ENCODE data around the gene AMIGO2. TPM values are rescaled to one million over a fixed set of nuclear protein-coding genes. Genes with fewer than 3 reads are reported as not detected.

Gene AMIGO2
- total RNA-seq, 1 experiment from 2014 or later = 8.6 TPM

GRCh38 chr12:47070310-47070709, 9.4 kb downstream of the AMIGO2 start:
- Histone ChIP-seq H2AFZ (ENCODE audit: low read length) (no peak overlapping the region), H3K23ac (ENCODE audit: insufficient read length, low read depth, low read length) (no peak overlapping the region), H2BK5ac (ENCODE audit: insufficient read length, low read length) (no peak overlapping the region), H3K9ac (ENCODE audit: extremely low read depth, insufficient read length, low read length) (no peak overlapping the region), H3K9me3 (ENCODE audit: control insufficient read depth, low read depth, low read length) (no peaks in the 10 kb centered on the region), H3K27me3 (ENCODE audit: insufficient read depth, low read length) (no peaks in the 10 kb centered on the region), H3K4me2 (ENCODE audit: insufficient read depth, insufficient read length, low read length) (no peak overlapping the region), H3K18ac (ENCODE audit: insufficient read length, low read depth, low read length) (no peak overlapping the region), H3K27ac (ENCODE audit: insufficient read length, low read depth, low read length) (no peak overlapping the region), H3K79me2 (ENCODE audit: insufficient read depth, low read length) (no peaks in the 10 kb centered on the region), H3K56ac (ENCODE audit: insufficient read length, low read depth, low read length) (no peak overlapping the region), H2BK120ac (ENCODE audit: low read depth, low read length, poor library complexity, severe bottlenecking) (no peak overlapping the region), H3K4me1 (ENCODE audit: insufficient read depth, low read length) (peaks cover 3% of the 10 kb centered on the region; the same call in 1 of the 2 replicates), H4K91ac (ENCODE audit: insufficient read length, low read depth, low read length) (no peak overlapping the region), H2BK12ac (ENCODE audit: insufficient read length, low read depth, low read length) (no peak overlapping the region), H4K8ac (replicated peaks; ENCODE audit: insufficient read length, low read depth, low read length) (no peak overlapping the region), H3K4ac (ENCODE audit: low read depth, low read length) (no peak overlapping the region), H2BK20ac (ENCODE audit: low read depth, low read length, poor library complexity, severe bottlenecking) (no peak overlapping the region), H3K23me2 (ENCODE audit: insufficient read length, low read depth, low read length, poor library complexity, severe bottlenecking) (no peaks in the 10 kb centered on the region), H3K14ac (ENCODE audit: insufficient read depth, low read length) (no peak overlapping the region), H3T11ph (ENCODE audit: low read length) (no peak overlapping the region), H4K5ac (ENCODE audit: insufficient read length, low read depth, low read length) (no peak overlapping the region), H2BK15ac (ENCODE audit: low read depth, low read length) (no peak overlapping the region), H4K20me1 (ENCODE audit: control insufficient read depth, insufficient read depth, insufficient read length) (no peaks in the 10 kb centered on the region), H3K79me1 (ENCODE audit: insufficient read depth, low read depth, low read length, poor library complexity, severe bottlenecking) (no peaks in the 10 kb centered on the region), H2AK5ac (ENCODE audit: insufficient read length, low read length) (no peak overlapping the region)
- Mint-ChIP-seq H3K36me3 (ENCODE audit: insufficient read depth in 1 of 3, low read depth in 3 of 3) (no peaks in the 10 kb centered on the region), H3K27ac (no peak overlapping the region), H3K4me3 (no peak overlapping the region), H3K4me1 (peaks cover 19 to 22% of the 10 kb centered on the region in 2 experiments), H3K9me3 (no peaks in the 10 kb centered on the region), H3K27me3 (ENCODE audit: low read depth) (no peaks in the 10 kb centered on the region)
- no CpG with 5 or more reads among the region's 1 CpG for WGBS (ENCODE audit: extremely low coverage, insufficient read length, low lambda C conversion rate)
- TF ChIP-seq CTCF (conservative IDR thresholded peaks at IDR 0.05) = no peak
- DNase-seq = no peak
